GM12872 (cell line): ENCODE data around the gene UNC80.

Experiments used
- CTCF ChIP-seq: IDR thresholded peaks from 3 replicates; pipeline ENCODE4 v1.5.1; 2011; ENCODE audit warnings: low read depth, mild to moderate bottlenecking, low read length, moderate library complexity; ENCODE audit not compliant: insufficient read depth

UNC80 gene

GRCh38 chr2:210028178-210028577, 256.5 kb downstream of the UNC80 start:
- no peak for TF ChIP-seq CTCF

GRCh38 chr2:210034087-210034683, 262.6 kb downstream of the UNC80 start:
- no peak for TF ChIP-seq CTCF

- TF ChIP-seq CTCF: no peak
These were observed 264.0 kb downstream of the UNC80 start for GRCh38 chr2:210035679-210036078.

GRCh38 chr2:210038078-210038477, 266.4 kb downstream of the UNC80 start:
- no peak for TF ChIP-seq CTCF

- no peak for TF ChIP-seq CTCF
These were observed 275.3 kb downstream of the UNC80 start for GRCh38 chr2:210046851-210047500.
